SKM-1 treated with dmso at 0.1 percent for 144 hours (cell line): Measurements from ENCODE around the gene PLA2G3.
"Not testable (repeated sequence)": the region's sequence is repeated elsewhere in the genome, so short reads cannot be mapped to it uniquely, and the experiment has no call there.

Experiments
- DNase-seq: peaks from one replicate; lab custom pipeline; 2025; ENCODE audit not compliant: unreplicated experiment; lab: John Stamatoyannopoulos, UW

PLA2G3 gene

GRCh38 chr22:31102441-31103081 is 37.7 kb downstream of the PLA2G3 start:
- DNase-seq: no peak

DNA sequence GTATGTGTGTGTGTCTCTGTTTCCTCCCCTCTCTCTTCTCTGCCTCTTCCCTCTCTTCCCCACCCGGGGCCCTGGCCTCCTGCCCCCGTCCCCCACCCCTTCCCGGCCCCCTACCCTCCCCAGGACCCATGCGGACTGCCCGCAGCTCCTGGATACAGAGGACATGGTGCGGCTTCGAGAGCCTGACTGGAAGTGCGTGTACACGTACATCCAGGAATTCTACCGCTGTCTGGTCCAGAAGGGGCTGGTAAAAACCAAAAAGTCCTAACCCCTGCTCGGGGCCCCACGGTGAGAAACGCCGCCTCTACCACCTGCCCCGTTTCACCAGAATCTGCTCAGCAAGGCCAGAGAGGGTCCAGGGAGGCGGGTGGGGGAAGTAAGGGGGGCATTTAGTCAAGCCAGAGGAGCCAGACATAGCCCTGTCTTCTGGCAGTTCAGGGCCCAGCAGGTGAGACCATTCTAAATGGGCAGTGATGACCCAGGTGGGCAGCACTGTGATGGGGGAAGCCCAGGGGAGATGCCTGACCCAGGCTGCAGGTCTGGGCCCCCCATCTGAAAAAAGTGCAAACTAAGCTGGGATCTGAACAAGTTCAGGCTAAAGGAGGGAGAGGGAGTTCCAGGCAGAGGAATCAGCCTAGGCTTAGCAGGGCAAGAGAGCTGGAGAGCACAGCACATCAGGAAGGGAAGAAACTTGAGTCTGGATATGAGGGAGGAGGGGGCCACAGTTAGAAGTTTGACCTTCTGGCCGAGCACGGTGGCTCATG is 39.4 kb downstream of the PLA2G3 start:
- no peak for DNase-seq

DNA sequence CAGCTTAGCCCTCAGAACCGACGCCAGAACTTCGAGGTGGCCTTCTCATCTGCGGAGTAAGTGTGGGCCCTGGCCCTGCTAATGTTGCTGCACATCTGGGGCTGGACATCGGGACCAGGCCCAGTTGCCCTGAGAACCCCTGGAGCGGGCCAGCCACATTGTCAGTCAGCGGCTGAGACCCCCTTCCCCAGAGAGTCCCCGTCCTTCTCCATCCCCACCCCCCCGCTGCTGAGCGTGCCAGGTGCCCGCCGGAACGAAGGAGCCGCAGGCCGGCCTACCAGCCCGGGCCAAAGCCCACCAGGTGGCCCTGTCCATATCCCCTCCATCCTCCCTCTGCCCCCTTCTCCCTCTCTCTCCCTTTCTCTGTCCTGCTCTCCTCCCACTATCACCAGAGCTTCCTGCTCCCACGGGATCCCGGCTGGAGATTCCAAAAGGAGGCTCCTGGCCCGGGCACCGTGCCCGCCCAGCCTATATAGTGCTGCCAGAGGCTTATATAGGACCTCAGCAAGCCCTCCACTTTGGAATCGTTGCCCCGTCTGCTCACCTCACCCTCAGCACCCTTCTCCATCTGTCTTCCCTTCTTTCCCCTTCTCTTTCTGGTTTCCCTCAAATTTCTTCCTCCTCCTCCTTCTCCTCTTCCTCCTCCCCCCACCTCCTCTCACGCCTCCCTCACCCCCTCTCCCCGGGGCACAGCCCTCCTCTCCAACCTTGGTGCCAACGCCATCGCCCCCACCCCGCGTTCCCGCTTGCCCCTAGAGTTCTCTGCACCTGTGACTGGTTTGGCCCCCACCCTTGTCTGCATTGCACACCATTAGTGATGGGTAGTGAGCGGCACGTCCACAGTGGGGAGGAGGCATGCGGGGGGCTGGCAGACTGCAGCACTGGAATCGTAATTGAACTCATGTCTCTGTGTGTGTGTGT is 40.2 kb downstream of the PLA2G3 start:
- DNase-seq: no peak

GRCh38 chr22:31099386-31099785 is 40.9 kb downstream of the PLA2G3 start:
- DNase-seq: no peak

DNA sequence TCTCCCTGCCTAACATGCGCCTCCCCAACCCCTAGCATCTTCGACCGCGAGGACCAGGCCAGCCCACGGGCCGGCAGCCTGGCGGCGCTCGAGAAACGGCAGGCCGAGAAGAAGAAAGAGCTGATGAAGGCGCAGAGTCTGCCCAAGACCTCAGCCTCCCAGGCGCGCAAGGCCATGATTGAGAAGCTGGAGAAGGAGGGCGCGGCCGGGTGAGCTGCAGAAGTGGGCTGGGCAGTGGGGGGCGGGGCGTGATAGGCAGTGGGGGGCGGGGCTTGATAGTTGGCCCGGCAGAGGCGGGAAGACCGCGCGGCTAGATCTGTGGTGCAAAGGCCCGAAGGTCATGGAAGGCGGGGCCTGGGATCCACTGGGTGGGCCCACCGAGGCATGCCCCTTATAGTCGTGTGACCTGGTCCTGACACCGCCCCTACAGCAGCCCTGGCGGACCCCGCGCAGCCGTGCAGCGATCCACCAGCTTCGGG is 41.6 kb downstream of the PLA2G3 start:
- no peak for DNase-seq

- no peak for DNase-seq
Observed at GRCh38 chr22:31097941-31098631, 42.2 kb downstream of the PLA2G3 start.

DNA sequence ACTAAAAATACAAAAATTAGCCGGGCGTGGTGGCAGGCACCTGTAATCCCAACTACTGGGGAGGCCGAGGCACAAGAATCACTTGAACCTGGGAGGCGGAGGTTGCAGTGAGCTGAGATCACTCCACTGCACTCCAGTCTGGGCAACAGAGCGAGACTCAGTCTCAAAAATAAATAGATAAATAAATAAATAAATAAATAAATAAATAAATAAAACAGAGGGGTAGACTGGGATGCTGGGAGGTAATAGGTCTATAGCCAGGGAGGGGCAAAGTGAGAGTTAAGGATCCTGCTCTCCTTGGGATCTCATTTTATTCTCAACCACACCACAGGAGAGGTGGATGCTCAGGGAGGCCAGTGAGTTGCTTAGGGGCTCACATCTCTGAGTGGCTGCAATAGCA is 42.8 kb downstream of the PLA2G3 start:
- DNase-seq: not testable (repeated sequence)

- DNase-seq: no peak
Observed at GRCh38 chr22:31096657-31097279, 43.5 kb downstream of the PLA2G3 start.

DNA sequence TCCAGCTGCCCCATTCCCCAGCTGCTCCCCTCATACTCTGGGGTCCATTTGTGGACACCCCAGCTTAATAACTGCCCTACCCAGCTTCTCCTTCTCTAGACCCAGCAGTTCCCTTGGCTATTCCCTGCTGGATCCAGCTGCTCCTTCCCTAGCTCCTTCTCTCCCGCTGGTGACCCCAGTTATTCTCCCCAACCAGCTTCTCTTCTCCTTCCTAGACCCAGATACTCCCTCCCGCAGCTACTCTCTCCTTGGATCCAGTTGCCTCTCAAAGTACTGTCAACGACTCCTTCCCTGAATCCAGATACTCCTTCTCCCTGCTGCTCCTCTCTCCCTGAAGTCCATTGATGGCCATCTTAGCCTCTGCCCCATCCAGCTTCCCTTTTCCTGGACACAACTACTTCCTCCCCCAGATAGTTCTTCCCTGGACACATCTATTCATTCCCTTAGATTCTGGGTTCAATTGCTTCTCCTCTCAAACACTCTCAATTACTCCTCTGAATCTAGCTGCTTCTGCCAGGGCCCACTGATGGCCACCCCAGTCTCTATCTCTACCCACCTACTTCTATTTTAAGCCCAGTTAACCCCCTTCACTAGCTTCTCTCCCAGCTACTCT is 44.6 kb downstream of the PLA2G3 start:
- no peak for DNase-seq

- DNase-seq: no peak
Observed at GRCh38 chr22:31094741-31095140, 45.6 kb downstream of the PLA2G3 start.

- DNase-seq: no peak
Observed at GRCh38 chr22:31094021-31094551, 46.2 kb downstream of the PLA2G3 start.

- DNase-seq: no peak
Observed at GRCh38 chr22:31093086-31093850, 47.0 kb downstream of the PLA2G3 start.

GRCh38 chr22:31092161-31092560 is 48.1 kb downstream of the PLA2G3 start:
- no peak for DNase-seq

DNA sequence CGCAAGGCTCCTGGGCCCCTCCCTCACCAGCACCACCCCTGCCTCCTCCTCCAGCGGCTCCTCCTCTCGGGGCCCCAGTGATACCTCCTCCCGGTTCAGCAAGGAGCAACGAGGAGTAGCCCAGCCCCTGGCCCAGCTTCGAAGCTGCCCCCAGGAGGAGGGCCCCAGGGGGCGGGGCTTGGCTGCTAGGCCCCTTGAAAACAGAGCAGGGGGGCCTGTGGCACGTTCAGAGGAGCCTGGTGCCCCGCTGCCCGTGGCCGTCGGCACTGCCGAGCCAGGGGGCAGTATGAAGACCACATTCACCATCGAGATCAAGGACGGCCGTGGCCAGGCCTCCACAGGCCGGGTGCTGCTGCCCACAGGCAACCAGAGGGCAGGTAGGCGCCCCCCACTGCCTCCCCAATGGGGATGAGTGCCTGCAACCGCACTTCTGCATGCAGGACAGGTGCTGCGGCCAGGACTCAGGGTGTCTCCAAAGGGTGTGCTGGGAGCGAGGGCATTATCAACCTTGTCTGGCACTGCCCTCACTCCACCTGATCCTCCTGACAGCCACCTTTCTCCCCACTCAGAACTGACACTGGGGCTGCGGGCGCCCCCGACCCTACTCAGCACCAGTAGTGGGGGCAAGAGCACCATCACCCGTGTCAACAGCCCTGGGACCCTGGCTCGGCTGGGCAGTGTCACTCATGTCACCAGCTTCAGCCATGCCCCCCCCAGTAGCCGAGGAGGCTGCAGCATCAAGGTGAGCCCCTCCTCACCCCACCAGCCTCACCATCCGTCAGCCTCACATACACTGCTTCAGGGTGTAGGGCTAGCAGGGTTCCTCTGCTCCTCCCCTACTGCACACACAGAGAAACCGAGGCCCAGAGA is 49.0 kb downstream of the PLA2G3 start:
- DNase-seq: no peak

DNA sequence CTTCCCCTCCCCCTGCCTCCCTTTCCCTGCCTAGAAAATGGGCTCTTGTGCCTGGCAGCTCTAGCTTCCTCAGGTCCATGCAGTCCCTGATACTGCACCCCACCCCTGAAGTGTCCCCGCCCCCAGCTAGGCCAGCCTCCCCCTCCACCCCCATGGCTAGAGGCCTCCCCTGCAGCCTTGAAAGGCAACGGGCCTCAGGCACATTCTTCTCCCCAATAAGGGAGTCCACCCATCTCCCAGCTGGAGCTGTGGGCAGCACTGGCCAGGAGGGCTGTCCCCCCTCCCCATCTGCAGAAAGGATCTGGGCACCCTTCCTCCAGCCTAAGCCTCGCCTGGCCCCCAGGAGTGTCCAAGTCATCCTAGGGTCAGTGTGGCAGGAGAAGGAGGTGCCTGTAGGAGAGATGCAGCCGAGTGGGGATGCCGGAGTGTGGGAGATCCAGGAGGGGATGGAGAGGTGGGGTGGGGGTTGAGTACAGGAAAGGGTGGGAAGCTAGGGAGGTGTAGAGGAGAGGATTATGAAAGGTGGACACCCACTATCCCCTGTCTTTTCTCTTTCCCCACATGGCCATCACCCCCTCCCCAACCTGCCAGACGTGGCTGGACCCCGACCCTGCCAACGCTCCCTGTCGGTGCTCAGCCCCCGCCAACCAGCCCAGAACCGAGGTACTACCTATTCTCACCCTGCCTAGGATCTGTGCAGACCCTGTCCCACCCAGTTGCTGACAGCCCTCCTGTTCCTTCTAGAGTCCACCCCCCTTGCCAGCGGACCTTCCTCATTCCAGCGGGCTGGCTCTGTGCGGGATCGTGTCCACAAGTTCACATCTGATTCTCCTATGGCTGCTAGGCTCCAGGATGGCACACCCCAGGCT is 49.9 kb downstream of the PLA2G3 start:
- no peak for DNase-seq

DNA sequence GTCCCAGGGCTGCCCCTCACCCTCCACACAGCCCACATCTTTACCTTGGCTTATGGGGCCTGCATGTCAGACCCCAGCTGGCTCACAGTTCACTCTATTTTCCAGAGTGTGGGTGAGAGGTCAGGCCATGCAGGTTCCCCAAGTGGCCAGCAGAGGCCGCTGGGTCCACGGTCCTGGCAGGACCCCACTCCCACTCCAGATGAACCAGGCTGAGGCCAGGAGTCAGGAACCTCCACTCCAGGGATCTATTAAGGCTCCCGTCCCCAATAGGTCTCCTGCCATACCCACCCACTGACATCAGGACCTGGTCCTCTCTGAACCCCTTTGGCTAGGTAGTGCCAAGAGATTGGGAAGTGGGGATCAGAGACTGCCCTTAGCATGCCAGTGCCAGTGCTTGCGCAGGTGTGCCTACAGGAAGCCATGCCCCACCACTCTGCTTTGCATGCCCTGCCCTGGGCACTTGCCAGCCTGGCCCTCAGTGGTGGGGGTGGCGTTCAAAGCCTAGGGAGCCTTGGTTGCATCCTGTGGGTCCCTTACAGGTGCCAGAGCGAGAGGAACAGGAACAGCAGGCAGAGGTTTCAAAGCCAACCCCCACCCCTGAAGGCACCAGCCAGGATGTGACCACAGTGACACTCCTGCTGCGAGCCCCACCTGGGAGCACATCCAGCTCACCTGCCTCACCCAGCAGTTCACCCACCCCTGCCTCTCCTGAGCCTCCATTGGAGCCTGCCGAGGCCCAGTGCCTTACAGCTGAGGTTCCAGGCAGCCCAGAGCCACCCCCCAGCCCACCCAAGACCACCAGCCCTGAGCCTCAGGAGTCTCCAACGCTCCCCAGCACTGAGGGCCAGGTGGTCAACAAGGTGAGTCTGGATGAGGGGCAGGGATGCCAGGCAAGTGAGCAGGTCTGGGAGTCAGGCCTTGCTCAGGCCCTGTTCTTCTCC is 50.9 kb downstream of the PLA2G3 start:
- peak; percentile 34 for DNase-seq
